ENCODE measurements around the gene C1QTNF1.

Gene C1QTNF1

DNA sequence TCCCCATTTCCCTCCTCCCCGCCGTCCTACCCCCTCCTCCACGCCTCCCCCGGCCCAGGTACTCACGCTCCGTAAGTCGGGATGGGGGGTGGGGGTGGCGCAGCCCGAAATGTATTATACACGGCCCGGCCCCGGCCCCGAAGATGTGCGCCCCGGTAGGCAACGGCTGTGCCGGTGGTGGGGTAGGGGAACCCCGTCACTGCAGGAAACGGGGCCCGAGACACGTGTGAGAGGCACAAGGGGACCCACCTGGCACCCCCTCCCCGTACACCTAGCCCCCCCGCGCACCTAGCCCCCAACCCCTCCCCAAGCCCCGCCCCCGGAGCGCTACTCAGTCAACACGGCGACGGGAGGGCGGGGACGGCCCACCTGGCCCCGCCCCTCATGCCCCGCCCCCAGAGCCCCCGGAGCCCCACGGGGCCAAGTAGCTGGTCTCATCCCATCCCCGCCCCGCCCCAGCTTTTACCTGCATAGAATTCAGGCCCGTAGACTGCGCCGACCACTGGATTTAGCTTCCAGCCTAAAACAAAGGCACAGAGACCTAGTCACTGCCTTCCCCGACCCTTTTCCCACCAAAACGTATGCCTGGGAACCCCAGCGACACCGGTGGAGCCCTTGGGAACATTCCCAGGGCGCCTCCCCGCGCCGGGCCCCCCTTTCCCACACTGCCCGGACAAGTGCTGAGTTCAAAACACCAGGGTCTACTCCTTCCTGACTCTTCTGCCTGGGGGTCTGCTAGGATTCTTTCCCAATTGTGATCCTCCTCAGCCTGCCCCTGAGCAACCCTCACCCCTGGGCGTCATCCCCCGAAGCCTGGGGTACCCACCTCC, 73.5 kb downstream of the C1QTNF1 start:
- no peak for DNase-seq

DNA sequence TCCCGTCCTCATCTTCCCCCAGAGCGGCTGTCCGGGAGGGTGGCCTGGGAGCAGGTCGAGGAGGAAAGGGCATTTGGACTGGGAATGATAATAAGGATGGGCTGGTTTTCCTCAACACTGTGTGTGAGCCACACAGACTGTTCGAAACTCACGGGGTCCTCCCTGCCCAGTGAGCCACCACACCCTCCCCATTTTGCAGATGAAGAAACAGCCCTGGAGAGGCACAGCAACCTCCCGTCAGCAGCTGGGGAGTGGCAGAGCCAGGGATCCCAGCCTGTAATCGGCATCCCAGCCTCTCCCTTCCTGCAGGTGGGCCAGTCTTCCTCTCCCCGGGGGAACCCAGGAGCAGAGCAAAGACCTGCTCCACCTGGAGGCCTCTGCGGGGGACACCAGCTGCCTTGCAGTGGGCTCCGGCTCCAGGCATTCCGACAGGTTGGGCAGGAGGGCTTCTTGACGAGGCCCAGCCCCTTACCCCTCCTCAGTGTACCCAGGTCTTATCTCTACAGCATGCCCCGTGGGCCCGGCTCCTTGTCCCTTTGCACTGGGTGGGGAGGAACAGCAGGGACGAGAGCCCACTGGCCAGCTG, 74.4 kb downstream of the C1QTNF1 start:
- no peak for DNase-seq

All from NCI-H1694 (cell line).